NCI-H2171 (cell line): Measurements from ENCODE around the gene PTPRE.

Experiments
- DNase-seq: peaks from one replicate; lab custom pipeline; 2025; lab: John Stamatoyannopoulos, UW

Gene PTPRE

DNA sequence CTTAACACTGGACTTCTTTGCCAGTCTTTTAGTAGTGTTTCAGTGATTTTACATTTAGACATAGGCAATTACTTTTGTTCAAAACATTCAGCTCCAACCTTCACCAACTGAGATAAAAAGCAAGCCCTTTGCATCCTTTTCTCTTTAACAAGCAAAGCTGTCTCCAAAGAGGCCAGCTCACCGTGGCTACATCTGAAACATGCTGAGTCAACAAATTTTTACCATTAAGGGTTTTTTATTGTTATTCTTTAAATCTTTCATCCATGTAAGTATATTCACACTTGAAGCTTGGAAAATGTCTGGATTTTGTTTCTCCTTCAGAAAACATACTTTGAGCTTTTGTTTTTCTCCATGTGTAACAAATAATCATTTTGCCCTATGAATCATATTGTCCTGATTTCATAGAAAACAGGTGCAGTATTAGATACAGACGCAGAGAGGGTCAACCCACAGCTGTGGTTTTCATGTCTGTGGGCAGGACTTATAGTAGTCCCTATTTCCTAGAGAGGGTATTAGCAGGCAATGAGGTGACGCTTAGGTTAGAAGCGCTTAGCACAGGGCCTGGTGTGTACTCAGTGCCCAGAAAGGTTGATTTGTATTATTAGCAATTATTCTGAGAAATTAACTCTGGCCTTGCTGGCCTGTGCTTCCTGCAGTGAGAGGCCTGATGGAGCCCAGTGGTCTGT is 119.9 kb downstream of the PTPRE start:
- DNase-seq = no peak

GRCh38 chr10:128027306-128027705 is 120.4 kb downstream of the PTPRE start:
- DNase-seq = no peak

DNA sequence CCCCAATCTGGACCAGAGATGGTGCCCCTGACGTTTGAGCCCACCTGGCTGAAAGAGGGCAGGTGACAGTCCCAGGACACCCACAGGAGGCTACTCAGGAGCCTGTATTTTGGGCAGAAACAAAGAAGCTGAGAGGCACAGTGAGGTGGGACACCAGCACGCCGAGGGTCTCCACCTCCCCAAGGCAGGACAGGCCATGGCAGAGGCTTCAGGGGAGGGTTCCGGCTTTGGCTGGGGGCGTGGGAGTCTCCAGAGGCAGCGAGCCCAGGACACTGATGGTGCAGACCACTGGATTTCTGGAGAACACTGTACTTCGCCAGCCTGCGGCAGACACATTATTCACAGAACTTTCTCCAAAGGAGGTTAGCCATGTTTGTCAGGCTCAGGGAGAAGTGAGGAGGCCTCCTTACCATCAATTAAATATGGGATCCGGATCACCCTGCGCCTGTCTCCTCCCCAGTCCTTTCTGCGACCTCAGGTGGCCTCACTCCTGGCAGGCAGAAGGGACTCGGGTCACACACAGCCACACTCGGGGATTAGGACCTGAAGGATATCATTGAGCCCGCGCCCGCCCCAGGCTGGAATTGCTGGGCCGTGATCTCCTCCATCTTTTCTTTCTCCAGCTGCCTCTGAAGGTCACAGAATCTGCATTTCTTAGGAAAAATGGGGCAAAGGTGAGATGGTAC is 121.1 kb downstream of the PTPRE start:
- DNase-seq = no peak

GRCh38 chr10:128028508-128029289 is 121.8 kb downstream of the PTPRE start:
- no peak for DNase-seq

DNA sequence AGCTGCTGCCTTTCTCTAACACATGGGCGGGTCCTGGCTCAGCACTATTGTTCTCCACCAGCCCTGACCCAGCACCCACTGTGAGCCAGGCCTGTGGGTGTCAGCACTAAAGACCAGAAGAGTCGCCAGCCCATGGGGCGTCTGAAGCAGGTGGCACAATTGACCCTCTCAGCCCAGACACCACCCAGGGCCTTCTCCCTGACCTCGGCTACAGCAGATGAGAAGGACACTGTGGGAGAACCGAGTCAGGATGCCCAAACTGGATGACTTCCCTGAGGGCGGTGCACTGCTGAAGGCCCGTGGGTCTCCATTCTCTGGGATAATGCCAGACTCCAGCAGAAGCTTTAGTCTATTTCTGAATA is 122.4 kb downstream of the PTPRE start:
- no peak for DNase-seq

GRCh38 chr10:128029731-128030369 is 122.9 kb downstream of the PTPRE start:
- DNase-seq = no peak

DNA sequence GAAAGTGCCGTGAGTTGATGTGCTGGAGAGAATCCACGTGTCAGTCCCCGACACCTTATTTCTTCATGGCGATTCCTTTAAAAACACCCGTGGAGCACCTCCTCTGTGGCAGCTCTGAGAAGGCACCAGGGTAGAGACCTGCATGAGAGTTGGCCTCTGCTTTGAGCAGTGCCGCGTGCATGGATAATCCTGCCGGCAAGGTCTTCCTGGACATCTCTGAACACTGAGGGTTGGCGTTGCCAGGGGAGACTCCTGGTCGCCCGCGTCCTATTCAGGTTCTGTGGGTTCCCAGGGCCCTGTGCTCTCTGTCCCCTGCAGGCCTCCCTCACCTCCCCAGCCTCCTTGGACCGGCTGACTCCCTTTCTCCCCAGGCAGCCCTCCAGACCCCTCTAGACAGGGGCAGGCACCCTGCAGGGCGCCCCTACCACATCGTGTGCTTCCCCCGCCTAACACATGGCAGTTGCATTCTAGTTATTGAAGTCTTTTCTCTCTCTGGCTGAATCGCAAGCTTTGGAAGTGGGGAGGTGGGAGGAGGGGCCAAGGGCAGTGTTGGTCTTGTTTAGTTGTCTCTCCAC is 123.7 kb downstream of the PTPRE start:
- no peak for DNase-seq

DNA sequence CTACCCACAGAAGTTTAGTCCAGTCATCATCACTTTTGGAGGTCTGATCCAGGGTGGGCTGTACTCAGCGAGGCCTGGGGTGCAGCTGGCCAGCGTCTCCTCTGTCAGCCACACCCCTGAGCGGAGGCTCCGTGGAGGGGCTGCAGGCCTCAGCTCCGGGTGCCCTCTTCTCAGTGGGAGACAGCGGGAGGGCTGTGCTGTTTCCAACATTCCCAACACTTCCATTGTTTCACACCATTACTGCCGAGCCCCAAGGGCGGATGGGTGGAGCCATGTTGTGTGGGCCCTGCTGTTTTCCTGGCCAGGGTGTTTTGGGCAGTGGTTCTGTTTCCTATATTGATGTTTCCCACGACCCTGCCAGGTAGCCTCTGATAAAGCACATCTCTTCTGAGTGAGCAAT is 124.3 kb downstream of the PTPRE start:
- DNase-seq = no peak

GRCh38 chr10:128032466-128032865 is 125.6 kb downstream of the PTPRE start:
- no peak for DNase-seq

DNA sequence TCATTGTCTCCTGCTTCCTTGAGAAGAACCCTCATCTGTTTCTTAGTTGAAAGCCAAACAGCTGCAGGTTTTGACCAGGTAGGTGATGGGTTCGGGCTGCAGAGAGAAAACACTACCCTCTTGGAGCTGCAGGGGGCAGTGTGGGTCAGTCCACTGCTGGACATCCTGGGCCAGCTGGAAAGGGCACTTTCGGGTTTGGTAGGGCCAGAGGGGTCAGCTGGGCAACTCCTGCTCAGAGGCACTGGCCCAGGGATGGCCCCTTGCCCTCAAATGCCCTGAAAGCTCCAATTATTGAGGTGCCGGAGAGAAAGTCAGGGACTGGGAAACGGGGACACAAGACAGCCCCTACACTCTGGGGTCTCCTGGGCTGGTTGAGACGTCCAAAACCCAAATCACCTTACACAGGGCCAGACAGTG is 128.7 kb downstream of the PTPRE start:
- no peak for DNase-seq

DNA sequence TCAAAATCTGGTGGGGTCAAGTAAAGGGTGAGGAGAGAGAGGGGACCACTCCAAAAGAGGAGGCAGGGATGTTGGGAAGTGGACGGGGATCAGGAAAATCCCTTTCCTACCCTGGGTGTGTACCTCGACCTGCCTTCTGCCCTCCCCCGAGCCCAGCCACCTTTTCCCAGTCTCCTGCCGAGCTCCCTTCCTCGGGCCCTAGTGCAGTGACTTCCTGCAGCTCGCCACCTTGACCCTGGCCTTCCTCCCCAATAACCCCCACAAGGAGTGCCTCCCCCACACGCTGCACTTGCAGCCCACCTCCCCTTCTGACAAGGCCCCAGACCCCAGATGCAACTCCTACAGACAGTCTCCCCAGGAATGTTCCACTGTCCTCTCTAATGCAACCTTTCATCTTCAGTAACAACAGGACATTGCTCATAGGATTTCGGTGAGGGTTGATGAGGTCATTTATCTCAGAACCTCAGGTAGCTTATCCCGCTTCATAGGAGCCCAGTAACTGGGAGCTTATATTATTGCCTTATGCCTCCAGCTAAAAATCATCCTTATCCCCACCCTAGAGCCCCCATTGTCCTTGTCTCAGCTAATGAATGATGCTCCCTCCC is 129.2 kb downstream of the PTPRE start:
- no peak for DNase-seq

GRCh38 chr10:128036746-128037543 is 130.0 kb downstream of the PTPRE start:
- no peak for DNase-seq

DNA sequence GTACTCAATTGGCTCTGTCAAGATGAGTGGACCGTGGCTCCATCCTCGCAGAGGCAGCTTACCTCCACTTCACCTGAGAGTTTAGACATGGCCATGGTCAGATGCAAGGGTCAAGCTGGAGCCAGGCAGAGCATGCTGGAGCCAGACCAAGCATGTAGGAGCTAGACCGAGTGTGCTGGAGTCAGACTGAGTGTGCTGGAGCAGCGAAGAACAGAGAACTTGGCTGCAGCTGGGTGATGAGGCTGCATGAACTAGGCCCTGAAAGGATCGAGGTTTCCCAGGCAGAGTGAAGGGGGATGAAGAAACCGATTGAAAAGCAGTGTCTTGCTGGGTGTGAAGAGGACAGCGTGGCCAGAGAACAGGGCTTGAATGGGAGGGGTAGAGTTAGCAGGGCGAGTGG is 133.2 kb downstream of the PTPRE start:
- DNase-seq = no peak

DNA sequence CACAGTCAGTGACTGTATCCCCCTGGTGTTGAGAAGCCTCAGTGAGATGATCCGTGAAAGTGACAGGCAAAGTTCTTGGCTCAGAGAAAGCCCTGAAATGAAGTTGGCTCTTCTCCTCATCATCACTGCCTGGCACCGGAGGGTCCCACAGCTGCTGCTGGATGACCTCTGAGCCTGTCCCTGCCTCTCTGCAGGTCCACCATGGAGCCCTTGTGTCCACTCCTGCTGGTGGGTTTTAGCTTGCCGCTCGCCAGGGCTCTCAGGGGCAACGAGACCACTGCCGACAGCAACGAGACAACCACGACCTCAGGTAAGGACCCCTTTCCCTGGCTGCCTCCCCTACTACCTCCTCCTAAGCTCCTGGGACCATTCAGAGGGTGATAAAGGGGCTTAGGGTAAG is 133.8 kb downstream of the PTPRE start:
- DNase-seq = no peak

- no peak for DNase-seq
These were observed 135.3 kb downstream of the PTPRE start for GRCh38 chr10:128042131-128042610.

GRCh38 chr10:128043259-128044045 is 136.5 kb downstream of the PTPRE start:
- DNase-seq = no peak

- no peak for DNase-seq
These were observed 137.3 kb downstream of the PTPRE start for GRCh38 chr10:128044186-128044585.

- no peak for DNase-seq
These were observed 138.3 kb downstream of the PTPRE start for GRCh38 chr10:128044961-128045832.

- DNase-seq = no peak
These were observed 138.9 kb downstream of the PTPRE start for GRCh38 chr10:128045833-128046120.
